ENCODE results near the gene TNS2.
"Not testable (repeated sequence)": the region's sequence is repeated elsewhere in the genome, so short reads cannot be mapped to it uniquely, and the experiment has no call there.

Gene TNS2

GRCh38 chr12:53107122-53107521, 57.3 kb downstream of the TNS2 start:
- no peak for DNase-seq (ENCODE audit: low read depth, low spot score)

DNA sequence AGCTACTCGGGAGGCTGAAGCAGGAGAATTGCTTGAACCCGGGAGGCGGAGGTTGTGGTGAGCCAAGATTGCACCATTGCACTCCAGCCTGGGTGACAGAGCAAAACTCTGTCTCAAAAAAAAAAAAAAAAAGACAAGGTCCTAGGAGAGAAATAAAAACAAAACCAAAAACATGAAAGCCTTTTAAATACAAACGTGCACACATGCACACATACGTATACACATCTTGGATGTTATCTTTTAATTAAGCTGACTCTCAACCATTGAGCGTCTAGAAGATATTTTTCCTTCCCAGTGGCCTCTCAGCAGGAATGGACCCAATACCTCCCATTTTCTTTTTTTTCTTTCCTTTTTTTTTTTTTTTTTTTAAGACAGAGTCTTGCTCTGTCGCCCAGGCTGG, 62.6 kb downstream of the TNS2 start:
- DNase-seq (ENCODE audit: low read depth, low spot score) = not testable (repeated sequence)

DNA sequence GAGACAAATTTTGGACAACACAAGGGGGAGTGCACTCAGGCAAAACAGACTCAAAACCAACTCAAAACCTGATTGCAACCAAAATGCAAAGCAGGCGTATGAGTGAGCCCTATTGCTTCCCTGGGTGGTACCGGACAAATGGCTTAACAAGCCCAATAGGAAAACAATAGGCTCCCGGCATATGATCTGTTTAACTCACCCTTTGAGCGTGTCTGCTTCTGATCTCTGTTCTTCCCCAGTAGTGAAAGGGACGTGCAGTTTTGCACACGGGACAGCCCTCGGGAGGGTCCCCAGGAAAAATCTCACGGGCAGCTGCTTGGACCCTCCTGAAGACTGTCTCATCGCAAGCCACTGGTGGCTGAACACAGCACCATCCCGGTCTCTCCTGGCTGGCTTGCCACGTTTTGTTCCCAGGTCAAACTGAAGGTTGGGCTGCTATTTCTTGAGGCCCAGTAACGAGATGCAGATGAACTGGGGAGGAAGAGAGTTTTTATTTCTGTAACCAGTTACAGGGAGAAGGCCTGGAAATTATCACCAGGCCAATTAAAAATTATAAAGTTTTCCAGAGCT, 63.4 kb downstream of the TNS2 start:
- no peak for DNase-seq (ENCODE audit: low read depth, low spot score)

DNA sequence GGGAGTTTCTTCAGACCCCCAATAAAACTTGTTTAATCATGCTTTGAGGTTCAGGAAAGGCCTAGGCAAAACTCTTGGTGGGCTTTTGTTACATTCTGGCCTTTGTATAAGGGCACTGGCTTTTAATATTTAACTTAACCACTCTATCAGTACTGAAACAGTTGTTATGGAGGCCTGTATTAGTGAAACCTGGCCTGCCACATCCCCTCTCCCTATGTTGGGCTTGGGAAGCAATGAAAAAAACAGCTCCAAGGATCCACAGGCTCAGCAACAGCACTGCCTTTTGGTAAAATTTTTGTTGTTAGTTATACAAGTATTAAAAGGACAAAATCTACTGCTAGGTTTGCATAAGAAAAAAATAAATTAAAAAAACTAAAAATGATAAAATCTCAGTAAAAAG, 64.1 kb downstream of the TNS2 start:
- DNase-seq (ENCODE audit: low read depth, low spot score) = no peak

Data from ELF-1 (cell line).